HG02759 (cell line): Measurements from ENCODE around the gene RPTOR.

Experiments used
- ATAC-seq: cut with Tn5 transposase; IDR thresholded peaks from one replicate; pipeline ENCODE4 v1.9.1; 2021; ENCODE audit warnings: mild to moderate bottlenecking, moderate library complexity; ENCODE audit not compliant: unreplicated experiment

RPTOR gene

GRCh38 chr17:80979547-80980378, 435.1 kb downstream of the RPTOR start:
- no peak for ATAC-seq

- no peak for ATAC-seq
These were observed 435.9 kb downstream of the RPTOR start for GRCh38 chr17:80980397-80981061.

GRCh38 chr17:80981062-80981902, 436.6 kb downstream of the RPTOR start:
- ATAC-seq = no peak

GRCh38 chr17:80981929-80982425, 437.3 kb downstream of the RPTOR start:
- no peak for ATAC-seq

- no peak for ATAC-seq
These were observed 437.9 kb downstream of the RPTOR start for GRCh38 chr17:80982426-80982974.

- no peak for ATAC-seq
These were observed 438.9 kb downstream of the RPTOR start for GRCh38 chr17:80983545-80983944.

GRCh38 chr17:80984749-80985148, 440.1 kb downstream of the RPTOR start:
- no peak for ATAC-seq

GRCh38 chr17:80986046-80986445, 441.4 kb downstream of the RPTOR start:
- no peak for ATAC-seq

- no peak for ATAC-seq
These were observed 442.3 kb downstream of the RPTOR start for GRCh38 chr17:80986816-80987475.

- ATAC-seq = no peak
These were observed 443.4 kb downstream of the RPTOR start for GRCh38 chr17:80987941-80988461.

- ATAC-seq = no peak
These were observed 444.9 kb downstream of the RPTOR start for GRCh38 chr17:80989586-80989913.

- no peak for ATAC-seq
These were observed 446.4 kb downstream of the RPTOR start for GRCh38 chr17:80990921-80991644.

GRCh38 chr17:80991645-80992076, 447.0 kb downstream of the RPTOR start, which contains the start of gene CHMP6:
Gene CHMP6, plus strand, starts transcription at chr17:80991841. Its CDS starts 78 bp downstream, at chr17:80991919.
- ATAC-seq = peak; percentile 83

GRCh38 chr17:80992077-80992947, 447.7 kb downstream of the RPTOR start:
- peak; percentile 34 for ATAC-seq

- ATAC-seq = no peak
These were observed 448.4 kb downstream of the RPTOR start for GRCh38 chr17:80992948-80993624.

GRCh38 chr17:80995131-80995530, 450.5 kb downstream of the RPTOR start:
- no peak for ATAC-seq

- ATAC-seq = no peak
These were observed 452.0 kb downstream of the RPTOR start for GRCh38 chr17:80996422-80997305.
